Lower leg skin (tissue), 4 donors: ENCODE measurements around the gene MACF1. TPM values are rescaled to one million over a fixed set of nuclear protein-coding genes. Genes with fewer than 3 reads are reported as not detected.
"Not testable (repeated sequence)": the region's sequence is repeated elsewhere in the genome, so short reads cannot be mapped to it uniquely, and the experiment has no call there.

ENCODE experiments used
- DNase-seq, 2 donors: peaks; one replicate each; pipeline ENCODE4 v3.0.0-alpha.2; 2019; ENCODE audit warnings: low spot score in 2 of 2
- H3K4me3 ChIP-seq: fragments of 200-600 bp; sonication (generic); 2 replicates; pipeline ENCODE4 v1.5.1; 2017; ENCODE audit warnings: mild to moderate bottlenecking, low read depth; ENCODE audit not compliant: poor library complexity, severe bottlenecking
- POLR2A ChIP-seq, 2 donors: fragments of 450-650 bp; IDR thresholded peaks; one replicate each; pipeline ENCODE4 v1.6.1; 2016 to 2017; ENCODE audit warnings: antibody characterized with exemption in 2 of 2, mild to moderate bottlenecking in 1 of 2, moderate library complexity in 1 of 2
- WGBS, 2 donors: methylation state at CpG; one replicate each; pipeline ENCODE4 v1.1.5; 2018; 5-methylcytosine and 5-hydroxymethylcytosine counted together
- intact Hi-C: fragments of 100-400 bp; cut with DNase I; formaldehyde crosslinking; loops from one replicate; pipeline ENCODE4 v1.15.0; 2023; ENCODE audit warnings: low total_unique reads
- total RNA-seq, 4 donors: library from RNA; depleted of rRNA; stranded (reverse); fragments of >200 nt; gene quantifications; one replicate each; pipeline ENCODE4 v1.1.0, GENCODE V29; 2016
- TF ChIP-seq, protein P1 (sequence below), 3 donors: fragments of 450-650 bp; IDR thresholded peaks; one replicate each; pipeline ENCODE4 v1.5.1; 2016; ENCODE audit warnings: antibody characterized with exemption in 3 of 3, mild to moderate bottlenecking in 3 of 3, moderate library complexity in 2 of 3

Gene MACF1
- total RNA-seq, 4 donors from 2014 or later = 427 to 686 (median 463) TPM

- 57 to 61% methylated on average over 22 of the region's 22 CpGs for WGBS, 2 donors
- intact Hi-C loops = no loop called here
- no peak for DNase-seq
- no peak for TF ChIP-seq POLR2A (IDR thresholded peaks at IDR 0.05)
- TF ChIP-seq, protein P1, sequence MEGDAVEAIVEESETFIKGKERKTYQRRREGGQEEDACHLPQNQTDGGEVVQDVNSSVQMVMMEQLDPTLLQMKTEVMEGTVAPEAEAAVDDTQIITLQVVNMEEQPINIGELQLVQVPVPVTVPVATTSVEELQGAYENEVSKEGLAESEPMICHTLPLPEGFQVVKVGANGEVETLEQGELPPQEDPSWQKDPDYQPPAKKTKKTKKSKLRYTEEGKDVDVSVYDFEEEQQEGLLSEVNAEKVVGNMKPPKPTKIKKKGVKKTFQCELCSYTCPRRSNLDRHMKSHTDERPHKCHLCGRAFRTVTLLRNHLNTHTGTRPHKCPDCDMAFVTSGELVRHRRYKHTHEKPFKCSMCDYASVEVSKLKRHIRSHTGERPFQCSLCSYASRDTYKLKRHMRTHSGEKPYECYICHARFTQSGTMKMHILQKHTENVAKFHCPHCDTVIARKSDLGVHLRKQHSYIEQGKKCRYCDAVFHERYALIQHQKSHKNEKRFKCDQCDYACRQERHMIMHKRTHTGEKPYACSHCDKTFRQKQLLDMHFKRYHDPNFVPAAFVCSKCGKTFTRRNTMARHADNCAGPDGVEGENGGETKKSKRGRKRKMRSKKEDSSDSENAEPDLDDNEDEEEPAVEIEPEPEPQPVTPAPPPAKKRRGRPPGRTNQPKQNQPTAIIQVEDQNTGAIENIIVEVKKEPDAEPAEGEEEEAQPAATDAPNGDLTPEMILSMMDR (IDR thresholded peaks at IDR 0.05) = no peak
- no peak overlapping the region for H3K4me3 ChIP-seq
Measured at GRCh38 chr1:39509360-39510009, 305.0 kb downstream of the MACF1 start.

DNA sequence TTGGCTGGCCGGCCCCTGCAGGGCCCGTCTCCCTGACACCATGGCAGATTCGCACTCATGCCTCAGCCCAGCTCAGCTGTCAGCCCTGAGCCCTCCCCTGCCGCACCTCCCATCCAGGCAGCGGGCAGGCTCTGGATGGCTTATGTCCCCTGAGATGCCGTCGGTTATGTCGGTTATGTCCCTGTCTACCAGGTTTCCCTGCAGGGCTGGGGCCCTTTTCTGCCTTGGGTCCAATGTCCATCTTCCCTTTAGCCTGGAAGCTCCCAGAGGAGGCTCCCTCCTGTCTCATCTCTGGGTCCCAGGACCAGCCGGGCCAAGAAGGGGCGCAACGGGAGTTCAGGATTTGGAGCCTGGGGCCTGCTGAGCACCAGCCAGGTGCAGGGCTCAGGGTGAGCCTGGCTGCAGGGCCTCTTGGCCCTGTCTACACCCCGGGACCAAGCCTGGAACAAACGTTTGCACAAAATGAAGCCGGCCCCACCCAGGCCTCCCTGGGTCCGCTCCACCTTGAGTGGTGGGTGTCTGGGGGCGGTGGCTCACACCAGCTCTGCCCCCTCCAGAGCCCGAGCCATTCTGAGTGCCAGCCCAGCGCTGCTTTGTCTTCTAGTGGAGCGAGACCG is 306.2 kb downstream of the MACF1 start:
- DNase-seq, H3K4me3 ChIP-seq, intact Hi-C loops: not testable (repeated sequence)
- WGBS, 2 donors = 83 to 89% methylated on average over 7 to 9 of the region's 20 CpGs

DNA sequence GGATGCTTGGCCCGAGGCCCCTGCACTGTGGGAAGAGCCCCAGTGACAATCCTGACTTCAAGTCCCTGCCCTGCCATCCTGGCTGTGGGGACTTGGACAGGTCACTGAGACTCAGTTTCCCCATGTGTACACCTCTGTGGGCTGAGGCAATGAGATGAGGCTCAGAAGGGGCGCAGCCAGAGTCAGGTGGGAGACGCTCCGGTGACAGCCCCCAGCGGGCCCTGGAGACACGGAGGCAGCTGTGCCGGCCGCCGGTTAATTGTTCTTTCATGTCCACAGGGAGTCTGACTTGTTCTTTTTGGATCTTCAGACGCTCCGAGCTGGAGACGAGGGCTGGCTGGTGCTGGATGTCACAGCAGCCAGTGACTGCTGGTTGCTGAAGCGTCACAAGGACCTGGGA is 307.0 kb downstream of the MACF1 start:
- H3K4me3 ChIP-seq, DNase-seq, intact Hi-C loops: not testable (repeated sequence)
- WGBS, 2 donors = no CpG with 5 or more reads among the region's 13 CpGs

GRCh38 chr1:39512234-39512847 is 307.8 kb downstream of the MACF1 start:
- WGBS, 2 donors = 46% methylated on average over 5 of the region's 25 CpGs; no CpG with 5 or more reads in 1 of the 2 donors
- DNase-seq, intact Hi-C loops, H3K4me3 ChIP-seq: not testable (repeated sequence)

DNA sequence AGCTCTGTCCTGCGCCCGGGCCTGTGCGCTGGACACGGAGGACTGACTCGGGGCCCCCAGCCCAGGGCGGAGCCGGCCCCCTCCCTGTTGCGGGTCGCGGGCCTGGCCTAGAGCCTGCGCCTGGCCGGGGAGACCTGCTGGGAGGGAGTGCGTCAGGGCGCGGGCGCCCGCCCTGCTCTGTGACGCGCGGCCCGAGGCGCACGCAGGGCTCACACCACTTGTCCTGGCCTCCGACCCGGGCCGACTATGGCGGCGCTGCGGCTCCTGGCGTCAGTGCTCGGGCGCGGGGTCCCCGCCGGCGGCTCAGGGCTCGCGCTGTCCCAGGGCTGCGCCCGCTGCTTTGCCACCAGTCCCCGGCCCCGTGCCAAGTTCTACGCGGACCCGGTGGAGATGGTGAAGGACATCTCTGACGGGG is 310.2 kb downstream of the MACF1 start:
- WGBS, 2 donors = 0% methylated on average over 7 of the region's 46 CpGs; no CpG with 5 or more reads in 1 of the 2 donors
- H3K4me3 ChIP-seq, DNase-seq, intact Hi-C loops: not testable (repeated sequence)

DNA sequence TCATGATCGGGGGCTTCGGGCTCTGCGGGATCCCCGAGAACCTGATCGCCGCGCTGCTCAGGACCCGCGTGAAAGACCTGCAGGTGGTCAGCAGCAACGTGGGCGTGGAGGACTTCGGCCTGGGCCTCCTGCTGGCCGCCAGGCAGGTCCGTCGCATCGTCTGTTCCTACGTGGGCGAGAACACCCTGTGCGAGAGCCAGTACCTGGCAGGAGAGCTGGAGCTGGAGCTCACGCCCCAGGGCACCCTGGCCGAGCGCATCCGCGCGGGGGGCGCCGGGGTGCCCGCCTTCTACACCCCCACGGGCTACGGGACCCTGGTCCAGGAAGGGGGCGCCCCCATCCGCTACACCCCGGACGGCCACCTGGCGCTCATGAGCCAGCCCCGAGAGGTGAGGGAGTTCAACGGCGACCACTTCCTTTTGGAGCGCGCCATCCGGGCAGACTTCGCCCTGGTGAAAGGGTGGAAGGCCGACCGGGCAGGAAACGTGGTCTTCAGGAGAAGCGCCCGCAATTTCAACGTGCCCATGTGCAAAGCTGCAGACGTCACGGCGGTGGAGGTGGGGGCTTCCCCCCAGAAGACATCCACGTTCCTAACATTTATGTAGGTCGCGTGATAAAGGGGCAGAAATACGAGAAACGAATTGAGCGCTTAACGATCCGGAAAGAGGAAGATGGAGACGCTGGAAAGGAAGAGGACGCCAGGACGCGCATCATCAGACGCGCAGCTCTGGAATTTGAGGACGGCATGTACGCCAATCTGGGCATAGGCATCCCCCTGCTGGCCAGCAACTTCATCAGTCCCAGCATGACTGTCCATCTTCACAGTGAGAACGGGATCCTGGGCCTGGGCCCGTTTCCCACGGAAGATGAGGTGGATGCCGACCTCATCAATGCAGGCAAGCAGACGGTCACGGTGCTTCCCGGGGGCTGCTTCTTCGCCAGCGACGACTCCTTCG is 310.9 kb downstream of the MACF1 start:
- DNase-seq, H3K4me3 ChIP-seq, intact Hi-C loops: not testable (repeated sequence)
- WGBS, 2 donors = 14 to 18% methylated on average over 23 to 26 of the region's 78 CpGs

GRCh38 chr1:39516841-39517240 is 312.3 kb downstream of the MACF1 start:
- DNase-seq, H3K4me3 ChIP-seq, intact Hi-C loops: not testable (repeated sequence)
- WGBS, 2 donors = 88 to 92% methylated on average over 4 of the region's 4 CpGs

GRCh38 chr1:39517936-39518335 is 313.4 kb downstream of the MACF1 start:
- intact Hi-C loops, H3K4me3 ChIP-seq, DNase-seq: not testable (repeated sequence)
- WGBS, 2 donors = 96% methylated on average over 6 of the region's 7 CpGs; no CpG with 5 or more reads in 1 of the 2 donors

DNA sequence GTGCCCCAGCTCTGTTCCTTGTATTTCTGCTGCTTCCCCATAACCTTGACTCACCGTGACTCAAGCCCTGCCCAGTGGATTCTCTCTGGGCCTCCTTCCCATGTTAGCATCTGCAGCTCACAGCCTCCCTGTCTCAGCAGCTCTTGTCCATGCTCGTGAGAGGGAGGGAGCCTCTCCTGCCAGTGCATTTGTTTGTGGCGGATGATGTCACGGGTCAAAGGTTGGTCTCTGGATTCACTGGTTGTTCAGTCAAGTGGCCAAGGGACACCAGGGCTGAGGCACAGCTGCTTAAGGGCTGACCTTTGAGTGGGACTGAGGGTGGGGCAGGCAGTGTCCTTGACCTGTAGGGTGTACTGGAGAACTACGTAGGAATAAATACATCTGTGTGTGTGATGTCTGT is 314.9 kb downstream of the MACF1 start:
- WGBS, 2 donors = 42 to 65% methylated on average over 2 to 3 of the region's 5 CpGs

DNA sequence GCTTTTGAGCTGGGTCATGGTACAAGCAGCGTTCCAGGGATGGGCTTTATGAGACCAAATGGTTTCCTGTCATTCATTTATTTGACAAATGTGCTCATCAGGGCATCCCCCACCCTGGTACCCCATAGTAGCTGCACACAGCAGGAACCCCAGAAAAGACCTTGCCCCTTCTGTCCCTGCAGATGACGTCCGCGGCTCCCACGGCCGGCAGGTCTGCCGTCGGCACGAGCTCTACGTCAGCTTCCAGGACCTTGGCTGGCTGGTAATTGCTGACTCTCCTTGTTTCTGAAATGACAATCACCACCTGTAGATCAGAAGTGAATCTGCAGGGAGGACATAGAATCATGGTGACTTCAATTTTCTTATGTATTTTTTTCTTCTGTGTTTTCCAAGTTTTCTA is 317.7 kb downstream of the MACF1 start:
- H3K4me3 ChIP-seq, intact Hi-C loops, DNase-seq: not testable (repeated sequence)
- WGBS, 2 donors = 76% methylated on average over 9 of the region's 10 CpGs

More for the DNA sequence above, 314.9 kb downstream of the MACF1 start:
- intact Hi-C loops, DNase-seq, H3K4me3 ChIP-seq: not testable (repeated sequence)
